Gastrocnemius medialis (tissue), 4 donors: ENCODE measurements around the gene C4BPA.
A peak's percentile ranks its signal among the peaks of the same experiment; 100 is the strongest.

Source experiments
- CTCF ChIP-seq, 5 experiments: fragments of 450-650 bp in 3 of 5; fragments of 200-600 bp in 2 of 5; sonication (generic) in 2 of 5; IDR thresholded peaks in 4 of 5; conservative IDR thresholded peaks in 1 of 5; 1 replicate in 4 of 5; 2 replicates in 1 of 5; pipeline ENCODE4 v1.5.1; 2016 to 2019; ENCODE audit warnings: antibody characterized with exemption in 5 of 5, mild to moderate bottlenecking in 3 of 5, moderate library complexity in 3 of 5
- POLR2A ChIP-seq, 2 donors: fragments of 450-650 bp; IDR thresholded peaks; one replicate each; pipeline ENCODE4 v1.6.1; 2017; ENCODE audit warnings: antibody characterized with exemption in 2 of 2, mild to moderate bottlenecking in 2 of 2, moderate library complexity in 2 of 2

DNA sequence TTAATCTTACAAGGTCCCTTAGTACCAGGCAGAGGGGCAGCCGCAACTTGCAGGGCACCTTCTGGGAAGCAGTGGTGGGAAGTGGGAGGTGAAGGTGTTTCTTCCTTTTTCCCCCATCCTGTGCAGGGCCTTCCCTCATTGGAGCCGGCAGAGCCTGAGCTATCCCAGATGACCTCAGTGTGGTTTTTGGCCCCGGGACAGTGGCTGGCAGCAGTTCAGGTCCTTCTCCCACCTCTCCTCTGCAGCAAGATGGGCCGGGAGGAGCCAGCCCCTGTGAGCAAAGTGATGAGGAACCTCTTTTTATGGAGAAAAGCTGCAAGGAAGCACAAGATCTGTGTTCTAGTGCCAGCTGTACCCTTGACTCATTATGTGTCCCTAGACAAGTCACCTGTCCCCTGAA, 44.2 kb upstream of the C4BPA start:
- TF ChIP-seq CTCF (IDR thresholded peaks at IDR 0.05 in 4 of 5, conservative IDR thresholded peaks at IDR 0.05 in 1 of 5) (peak in 1 of 5 experiments; percentile 3), POLR2A (IDR thresholded peaks at IDR 0.05) (no peak)
